HG03135 (cell line): Measurements from ENCODE around the gene MYO3B.
A peak's percentile ranks its signal among the peaks of the same experiment; 100 is the strongest.
"Not testable (repeated sequence)": the region's sequence is repeated elsewhere in the genome, so short reads cannot be mapped to it uniquely, and the experiment has no call there.

Experiments
- ATAC-seq: cut with Tn5 transposase; IDR thresholded peaks from one replicate; pipeline ENCODE4 v1.9.1; 2021; ENCODE audit warnings: mild to moderate bottlenecking, moderate library complexity; ENCODE audit not compliant: unreplicated experiment

Gene MYO3B

DNA sequence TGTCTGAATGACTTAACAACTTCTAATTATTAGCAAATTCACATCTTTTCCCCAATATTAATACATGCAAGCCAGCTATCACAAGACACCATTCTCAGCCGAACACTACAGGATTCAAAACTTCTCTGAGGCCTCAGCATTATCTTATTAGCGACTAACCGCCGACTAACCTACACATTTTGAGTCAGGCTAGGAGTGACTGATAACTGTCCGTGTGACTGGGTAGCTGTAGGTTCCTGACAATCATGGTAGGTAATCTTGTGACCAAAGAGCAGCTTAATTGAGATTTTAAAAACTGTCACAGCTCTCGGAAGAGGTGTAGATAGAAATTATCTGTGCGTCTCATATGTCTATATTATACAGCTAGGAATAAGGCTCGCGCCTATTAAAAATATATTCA, 493.1 kb downstream of the MYO3B start:
- no peak for ATAC-seq

GRCh38 chr2:170674282-170674681, 496.3 kb downstream of the MYO3B start:
- ATAC-seq: not testable (repeated sequence)

DNA sequence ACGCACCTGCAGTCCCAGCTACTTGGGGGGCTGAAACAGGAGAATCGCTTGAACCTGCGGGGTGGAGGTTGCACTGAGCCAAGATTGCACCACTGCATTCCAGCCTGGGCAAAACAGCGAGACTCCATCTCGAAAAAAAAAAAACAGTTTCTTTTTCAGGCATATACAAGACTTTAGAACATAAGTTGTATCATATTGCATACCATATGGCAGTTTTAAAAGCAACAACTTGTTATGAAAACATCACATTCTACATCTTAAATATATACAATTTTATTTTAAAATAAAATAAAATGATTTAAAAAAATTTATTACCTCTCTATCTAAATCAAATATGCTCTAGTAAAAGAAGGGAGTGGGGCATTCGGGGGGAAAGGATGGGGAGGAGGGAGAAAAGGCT, 497.8 kb downstream of the MYO3B start:
- no peak for ATAC-seq

GRCh38 chr2:170679607-170680079, 501.7 kb downstream of the MYO3B start:
- ATAC-seq: no peak

DNA sequence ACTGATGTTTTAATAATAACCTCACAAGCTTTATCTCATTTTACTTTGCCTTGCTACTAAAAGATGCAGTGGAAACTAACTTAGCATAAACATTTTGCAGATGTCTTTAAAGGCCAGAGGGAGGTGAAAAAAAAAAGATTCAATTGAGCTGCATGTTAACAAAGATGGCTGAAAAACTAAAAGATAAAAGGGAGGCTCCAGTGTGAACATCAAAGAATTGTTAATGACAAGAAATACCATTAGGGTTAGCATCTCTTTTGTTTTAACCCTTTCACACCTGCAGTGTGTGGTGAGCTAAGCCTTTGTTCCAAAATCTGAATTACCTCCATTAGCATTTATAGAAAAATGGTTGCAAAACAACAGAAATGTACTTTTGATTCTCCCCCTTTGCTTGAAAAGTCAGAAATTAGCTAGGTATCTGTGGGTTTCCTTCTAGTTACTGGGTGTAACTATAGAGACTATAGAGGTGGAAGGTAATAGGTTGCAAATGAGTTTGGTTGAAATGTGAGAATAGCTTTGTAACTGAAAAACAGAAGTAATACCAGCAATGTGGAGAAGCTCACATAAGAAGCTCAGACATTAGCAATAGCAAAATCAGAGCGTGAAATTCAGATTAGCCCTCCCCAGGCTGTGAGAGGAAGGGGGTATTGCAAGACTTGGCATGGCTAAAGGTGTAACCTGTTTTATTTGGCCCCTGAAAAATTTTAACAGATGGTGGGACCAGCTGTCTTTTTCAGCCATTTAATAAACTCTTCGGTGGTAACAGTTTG, 502.4 kb downstream of the MYO3B start:
- ATAC-seq: peak; percentile 79

GRCh38 chr2:170681311-170681710, 503.4 kb downstream of the MYO3B start:
- no peak for ATAC-seq

DNA sequence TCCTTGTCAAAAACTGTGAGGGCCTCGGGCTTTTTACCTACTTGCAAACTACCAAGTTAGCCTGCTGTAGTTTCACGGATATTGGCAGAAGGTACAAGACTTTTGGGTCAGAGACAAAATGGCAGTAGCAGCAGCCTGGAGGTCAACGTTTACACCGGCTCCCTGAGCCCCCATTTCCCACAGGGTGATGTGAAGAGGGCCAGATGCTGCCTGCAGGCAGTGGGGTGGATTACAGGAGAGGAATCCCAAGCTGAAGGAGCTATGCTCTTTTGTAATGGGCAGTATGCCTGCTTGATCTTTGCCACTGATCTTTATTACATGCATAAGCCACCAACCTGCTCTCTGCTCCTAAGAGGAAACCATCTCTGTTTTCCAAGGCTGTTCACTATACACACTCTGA, 507.6 kb downstream of the MYO3B start:
- no peak for ATAC-seq

GRCh38 chr2:170689481-170689880, 511.5 kb downstream of the MYO3B start:
- no peak for ATAC-seq

GRCh38 chr2:170690640-170691039, 512.7 kb downstream of the MYO3B start:
- ATAC-seq: no peak

- no peak for ATAC-seq
These were observed 516.4 kb downstream of the MYO3B start for GRCh38 chr2:170694316-170694715.

- ATAC-seq: no peak
These were observed 517.8 kb downstream of the MYO3B start for GRCh38 chr2:170695521-170696410.

DNA sequence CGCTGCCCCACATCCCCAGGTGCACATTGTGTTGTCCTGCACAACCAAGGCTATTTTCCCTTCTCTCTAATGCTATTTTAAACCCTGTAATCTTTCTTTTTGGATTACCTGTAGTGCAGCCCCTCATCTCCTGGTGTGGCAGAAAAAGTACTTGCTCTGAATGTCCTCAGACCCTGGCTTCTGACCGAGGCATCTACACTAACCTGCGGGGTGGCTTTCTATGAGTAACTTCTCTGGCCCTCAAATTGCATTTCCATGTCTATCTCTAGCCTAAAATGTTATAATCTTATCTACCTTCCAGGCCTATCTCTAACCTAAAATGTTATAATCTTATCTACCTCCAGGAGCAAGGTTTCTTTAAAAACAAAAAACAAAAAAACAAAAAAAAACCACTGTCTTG, 519.0 kb downstream of the MYO3B start:
- ATAC-seq: no peak

GRCh38 chr2:170701011-170701410, 523.1 kb downstream of the MYO3B start:
- ATAC-seq: no peak

GRCh38 chr2:170703776-170704476, 526.0 kb downstream of the MYO3B start:
- ATAC-seq: no peak
